Body of pancreas (tissue), 4 donors: ENCODE measurements around the gene HIF3A. TPM values are rescaled to one million over a fixed set of nuclear protein-coding genes. Genes with fewer than 3 reads are reported as not detected.

ENCODE experiments used
- ATAC-seq: fragments of 150-250 bp; one replicate; pipeline ENCODE4 v1.9.1; 2016
- DNase-seq, 4 donors: peaks; one replicate each; pipeline ENCODE4 v3.0.0-alpha.2; 2019
- H3K27ac ChIP-seq, 4 donors: fragments of 200-600 bp; sonication (generic); 1 replicate in 3 of 4; 2 replicates in 1 of 4; pipeline versions ENCODE4 v1.5.1 to v1.6.1; 2016 to 2019; ENCODE audit warnings: mild to moderate bottlenecking in 1 of 4, mixed read lengths in 1 of 4, moderate library complexity in 1 of 4
- H3K27me3 ChIP-seq, 2 donors: fragments of 200-600 bp; sonication (generic); one replicate each; pipeline ENCODE4 v1.6.0; 2016; ENCODE audit warnings: mild to moderate bottlenecking in 1 of 2
- H3K36me3 ChIP-seq, 2 donors: fragments of 200-600 bp; sonication (generic); replicated peaks in 1 of 2; 2 replicates each; pipeline ENCODE4 v1.5.1; 2016; ENCODE audit warnings: low read depth in 2 of 2; ENCODE audit not compliant: insufficient read depth in 1 of 2
- H3K4me1 ChIP-seq: fragments of 200-600 bp; sonication (generic); one replicate; pipeline ENCODE4 v1.6.0; 2016
- H3K4me3 ChIP-seq, 2 donors: fragments of 200-600 bp; sonication (generic); 1 replicate in 1 of 2; 2 replicates in 1 of 2; pipeline ENCODE4 v1.5.1; 2016 to 2019
- H3K9me3 ChIP-seq, 3 donors: fragments of 200-600 bp; sonication (generic); 1 replicate in 2 of 3; 2 replicates in 1 of 3; pipeline ENCODE4 v1.5.1; 2016
- CTCF ChIP-seq, 7 experiments: fragments of 450-650 bp in 4 of 7; fragments of 200-600 bp in 3 of 7; sonication (generic) in 3 of 7; IDR thresholded peaks; one replicate each; pipeline ENCODE4 v1.5.1; 2016 to 2019; ENCODE audit warnings: antibody characterized with exemption in 7 of 7
- POLR2A ChIP-seq, 3 donors: fragments of 450-650 bp; IDR thresholded peaks; one replicate each; pipeline ENCODE4 v1.6.1; 2016; ENCODE audit warnings: antibody characterized with exemption in 3 of 3, mild to moderate bottlenecking in 2 of 3
- WGBS, 2 donors: methylation state at CpG; one replicate each; pipeline ENCODE4 v1.1.5; 2017; 5-methylcytosine and 5-hydroxymethylcytosine counted together
- intact Hi-C: fragments of 100-400 bp; cut with DNase I; formaldehyde crosslinking; loops from one replicate; pipeline ENCODE4 v1.15.1; 2023
- total RNA-seq, 2 donors: library from RNA; depleted of rRNA; stranded (reverse); fragments of >200 nt; gene quantifications; one replicate each; pipeline ENCODE4 v1.1.0, GENCODE V29; 2016

Gene HIF3A
- 10 to 100 TPM; 24.4 to 63.3 TPM for total RNA-seq

- Histone ChIP-seq H3K4me3 (no peak within 1 kb of the TSS), H3K4me1 (peaks cover 47% of the 10 kb centered on the region), H3K36me3 (no peaks in the 10 kb centered on the region), H3K9me3 (no peaks in the 10 kb centered on the region), H3K27me3 (no peaks in the 10 kb centered on the region), H3K27ac (peak within 1 kb of the TSS; percentile 70 to 90 (median 84))
- ATAC-seq: no peak
- intact Hi-C loops: no loop called here
- TF ChIP-seq POLR2A (IDR thresholded peaks at IDR 0.05): no peak
- TF ChIP-seq CTCF (IDR thresholded peaks at IDR 0.05): no peak
- peak; percentile 41 to 66 (median 62) for DNase-seq
- WGBS, 2 donors: 9% methylated on average over 16 to 46 of the region's 46 CpGs
Measured at GRCh38 chr19:46296722-46297461, at the start of gene HIF3A. Gene HIF3A, plus strand, starts transcription at chr19:46297042. Its CDS starts 35 bp downstream, at chr19:46297077.

- no peaks in the 10 kb centered on the region for H3K4me1 ChIP-seq
- TF ChIP-seq POLR2A (IDR thresholded peaks at IDR 0.05) (no peak), CTCF (IDR thresholded peaks at IDR 0.05) (no peak)
- DNase-seq (no peak), ATAC-seq (no peak)
- H3K36me3 ChIP-seq: no peaks in the 10 kb centered on the region
- peaks cover 0 to 5% of the 10 kb centered on the region in 2 donors for H3K27me3 ChIP-seq
- intact Hi-C loops: no loop called here
- no peak overlapping the region for H3K27ac ChIP-seq
- no peak overlapping the region for H3K4me3 ChIP-seq
- 29 to 31% methylated on average over 3 of the region's 3 CpGs for WGBS, 2 donors
- H3K9me3 ChIP-seq: no peaks in the 10 kb centered on the region
Measured at GRCh38 chr19:46250076-46250735, 46.6 kb upstream of the HIF3A start.

- ATAC-seq: no peak
- H3K4me1 ChIP-seq: no peaks in the 10 kb centered on the region
- no peaks in the 10 kb centered on the region for H3K36me3 ChIP-seq
- TF ChIP-seq CTCF (IDR thresholded peaks at IDR 0.05): no peak
- TF ChIP-seq POLR2A (IDR thresholded peaks at IDR 0.05): no peak
- no peak overlapping the region for H3K27ac ChIP-seq
- no peak for DNase-seq
- H3K9me3 ChIP-seq: no peaks in the 10 kb centered on the region
- 55 to 61% methylated on average over 5 of the region's 5 CpGs for WGBS, 2 donors
- intact Hi-C loops: no loop called here
- H3K27me3 ChIP-seq: no peaks in the 10 kb centered on the region
- H3K4me3 ChIP-seq: no peak overlapping the region
Measured at GRCh38 chr19:46251416-46251815, 45.4 kb upstream of the HIF3A start.

- DNase-seq (no peak), ATAC-seq (no peak)
- Histone ChIP-seq H3K4me1 (no peaks in the 10 kb centered on the region), H3K27me3 (no peaks in the 10 kb centered on the region), H3K36me3 (no peaks in the 10 kb centered on the region), H3K4me3 (no peak overlapping the region), H3K27ac (no peak overlapping the region), H3K9me3 (no peaks in the 10 kb centered on the region)
- WGBS, 2 donors: 73 to 74% methylated on average over 4 of the region's 4 CpGs
- TF ChIP-seq POLR2A (IDR thresholded peaks at IDR 0.05) (no peak), CTCF (IDR thresholded peaks at IDR 0.05) (no peak)
- intact Hi-C loops: no loop called here
Measured at GRCh38 chr19:46254776-46255175, 42.1 kb upstream of the HIF3A start.
